ENCODE data around the gene OBP2B. TPM values are rescaled to one million over a fixed set of nuclear protein-coding genes. Genes with fewer than 3 reads are reported as not detected.

Gene OBP2B
- total and polyA plus RNA-seq, 9 of the 15 experiments (the other 6 are each of a cell fraction or from before 2014, with no cell fraction given), result not detected

DNA sequence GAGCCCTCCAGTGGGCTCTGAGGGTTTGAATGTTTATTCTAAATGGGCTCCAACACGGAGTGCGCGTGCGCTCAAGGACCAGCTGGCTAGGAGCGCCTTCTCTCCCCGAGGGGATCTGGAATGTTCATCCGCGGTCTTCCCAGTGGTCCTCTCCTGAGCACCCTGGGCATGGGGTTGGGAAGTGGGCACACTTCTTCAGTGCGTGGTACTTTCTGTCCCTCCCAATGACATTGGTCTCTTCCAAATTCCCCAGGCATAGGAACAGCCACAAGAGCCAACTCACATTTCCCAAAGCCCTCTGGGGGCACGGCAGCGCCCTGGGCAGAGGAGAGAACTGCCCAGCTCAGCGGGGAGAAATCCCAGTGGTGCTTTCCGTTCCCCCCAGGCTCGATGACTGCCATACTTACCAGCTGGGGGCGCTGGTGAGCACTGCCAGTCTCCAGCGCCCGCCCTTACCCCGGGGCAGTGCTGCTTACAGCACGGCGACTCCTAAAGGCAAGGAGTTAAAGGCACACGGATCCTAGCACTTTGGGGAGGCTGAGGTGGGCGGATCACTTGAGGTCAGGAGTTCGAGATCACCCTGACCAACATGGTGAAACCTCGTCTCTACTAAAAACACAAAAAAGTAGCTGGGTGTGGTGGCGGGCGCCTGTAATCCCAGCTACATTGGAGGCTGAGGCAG lies 29.9 kb upstream of the OBP2B start (continued):
- no peak; the same call in 1 of the 2 replicates for TF ChIP-seq MYC (IDR thresholded peaks at IDR 0.05; ENCODE audit: low read depth, low read length)
- TF ChIP-seq MYC (CRISPR knock-in tag; IDR thresholded peaks at IDR 0.05; ENCODE audit: borderline replicate concordance, low read depth), result no peak
- TF ChIP-seq SIX5 (IDR thresholded peaks at IDR 0.05; ENCODE audit: borderline replicate concordance in 1 of 2, insufficient read depth in 1 of 2, low read depth in 1 of 2, low read length in 2 of 2), result no peak
- no peak for TF ChIP-seq FOXK1 (CRISPR knock-in tag; IDR thresholded peaks at IDR 0.05; ENCODE audit: borderline replicate concordance)
- no peak for TF ChIP-seq SMARCC2 (IDR thresholded peaks at IDR 0.05; ENCODE audit: low read depth)
- TF ChIP-seq E2F5 (CRISPR knock-in tag; IDR thresholded peaks at IDR 0.05), result no peak
- no peak for TF ChIP-seq ATF1 (CRISPR knock-in tag; IDR thresholded peaks at IDR 0.05)
- TF ChIP-seq ATF1 (tag; IDR thresholded peaks at IDR 0.05), result peak; percentile 43

GRCh38 chr9:133238272-133238850 lies 29.3 kb upstream of the OBP2B start:
- in situ Hi-C loops (cut with MboI), result no loop called here
- no peaks in the 10 kb centered on the region for H3K27me3 ChIP-seq (ENCODE audit: control insufficient read depth in 2 of 2, insufficient read depth in 2 of 2, low read length in 2 of 2)
- no TSS peak for BruUV-seq (replicated peaks)
- CTCF ChIA-PET (ENCODE audit: low intra/inter-chr PET ratio), result interaction anchor here (0.6 to 1.1 kb wide), 2 partner anchors 90 to 459 kb away, joined by 3 read pairs; no protein-coding TSS in a partner anchor
- H3K4me2 ChIP-seq (ENCODE audit: insufficient read depth, low read length), result peak overlapping the region; percentile 97
- no peaks in the 10 kb centered on the region for H3K9me3 ChIP-seq (replicated peaks; ENCODE audit: control insufficient read depth, insufficient read depth, low read depth, low read length)
- peak overlapping the region; percentile 59 to 89 for H3K9ac ChIP-seq (ENCODE audit: insufficient read depth in 1 of 2, low read depth in 2 of 2, low read length in 2 of 2)
- peak overlapping the region; percentile 40 for H3K4me3 ChIP-seq
- ATAC-seq (peak; percentile 97), DNase-seq (ENCODE audit: extremely low read depth in 1 of 4, low spot score in 3 of 4) (peak; percentile 97 to 99 (median 98)), FAIRE-seq (peak; percentile 90)
- H3K36me3 ChIP-seq (ENCODE audit: control insufficient read depth, insufficient read depth, low read length), result no peaks in the 10 kb centered on the region
- WGBS (ENCODE audit: insufficient coverage, low coverage, missing lambda C conversion rate), result 11% methylated on average over 13 of the region's 25 CpGs
- peak overlapping the region; percentile 64; the same call in 2 of the 3 replicates for H3K27ac ChIP-seq (ENCODE audit: extremely low read depth, low read depth, low read length)
- POLR2A ChIA-PET, result interaction anchor here (0.6 to 2.4 kb wide), 11 partner anchors 9 to 365 kb away, joined by 3 to 12 read pairs (median 5); partner anchors contain the start of genes MED22 and RPL7A
- peaks cover 6 to 39% of the 10 kb centered on the region in 2 experiments for H3K4me1 ChIP-seq (replicated peaks in 1 of 2; ENCODE audit: control insufficient read depth in 2 of 2, insufficient read depth in 2 of 2, low read length in 2 of 2)
- intact Hi-C loops (cut with micrococcal nuclease), result loop anchor here (5.0 kb wide), 1 partner anchor 51 kb away; no protein-coding TSS in a partner anchor
- no peaks in the 10 kb centered on the region for H3K9me1 ChIP-seq (ENCODE audit: control insufficient read depth, insufficient read depth, low read length)
- H2AFZ ChIP-seq (ENCODE audit: low read depth, low read length), result peak overlapping the region; percentile 95
- no peaks in the 10 kb centered on the region for H4K20me1 ChIP-seq (replicated peaks; ENCODE audit: control insufficient read depth, insufficient read depth, low read length)
- no peaks in the 10 kb centered on the region for H3K79me2 ChIP-seq (ENCODE audit: control insufficient read depth, insufficient read depth, low read length)
- TF ChIP-seq SIN3A (IDR thresholded peaks at IDR 0.05; ENCODE audit: borderline replicate concordance in 2 of 2, control insufficient read depth in 1 of 2, low read depth in 2 of 2, low read length in 2 of 2), result 0 out of 4 replicates have a peak, but pooled peaks of 1 of the 2 experiments have one; percentile 56
- TF ChIP-seq, protein P1, sequence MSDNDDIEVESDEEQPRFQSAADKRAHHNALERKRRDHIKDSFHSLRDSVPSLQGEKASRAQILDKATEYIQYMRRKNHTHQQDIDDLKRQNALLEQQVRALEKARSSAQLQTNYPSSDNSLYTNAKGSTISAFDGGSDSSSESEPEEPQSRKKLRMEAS (CRISPR knock-in tag; IDR thresholded peaks at IDR 0.05), result 0 out of 2 replicates have a peak, but pooled peaks have one; percentile 24
- TF ChIP-seq, protein P2, sequence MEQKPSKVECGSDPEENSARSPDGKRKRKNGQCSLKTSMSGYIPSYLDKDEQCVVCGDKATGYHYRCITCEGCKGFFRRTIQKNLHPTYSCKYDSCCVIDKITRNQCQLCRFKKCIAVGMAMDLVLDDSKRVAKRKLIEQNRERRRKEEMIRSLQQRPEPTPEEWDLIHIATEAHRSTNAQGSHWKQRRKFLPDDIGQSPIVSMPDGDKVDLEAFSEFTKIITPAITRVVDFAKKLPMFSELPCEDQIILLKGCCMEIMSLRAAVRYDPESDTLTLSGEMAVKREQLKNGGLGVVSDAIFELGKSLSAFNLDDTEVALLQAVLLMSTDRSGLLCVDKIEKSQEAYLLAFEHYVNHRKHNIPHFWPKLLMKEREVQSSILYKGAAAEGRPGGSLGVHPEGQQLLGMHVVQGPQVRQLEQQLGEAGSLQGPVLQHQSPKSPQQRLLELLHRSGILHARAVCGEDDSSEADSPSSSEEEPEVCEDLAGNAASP (IDR thresholded peaks at IDR 0.05), result no peak
- no peak for TF ChIP-seq ARID1B (IDR thresholded peaks at IDR 0.05)
- peak; percentile 30 for TF ChIP-seq RBBP5 (IDR thresholded peaks at IDR 0.05; ENCODE audit: borderline replicate concordance, insufficient read depth, low read length, poor library complexity, severe bottlenecking)
- TF ChIP-seq MYC (IDR thresholded peaks at IDR 0.05; ENCODE audit: low read depth, low read length), result 0 out of 2 replicates have a peak, but pooled peaks have one; percentile 19
- no peak for TF ChIP-seq MYC (CRISPR knock-in tag; IDR thresholded peaks at IDR 0.05; ENCODE audit: borderline replicate concordance, low read depth)
- TF ChIP-seq PHB (CRISPR knock-in tag; IDR thresholded peaks at IDR 0.05), result no peak
- TF ChIP-seq PURB (CRISPR knock-in tag; IDR thresholded peaks at IDR 0.05; ENCODE audit: low read depth), result no peak

Data from K562 (cell line).